Natural killer cell (primary cell): ENCODE measurements around the gene ARHGAP44. TPM values are rescaled to one million over a fixed set of nuclear protein-coding genes. Genes with fewer than 3 reads are reported as not detected.

ENCODE experiments used
- ATAC-seq, 3 donors: fragments of 150-1000 bp in 2 of 3; fragments of 200-7000 bp in 1 of 3; cut with Tn5 transposase; 1 replicate in 1 of 3; 2 replicates in 2 of 3; pipeline ENCODE4 v1.10.0; 2021; ENCODE audit warnings: mild to moderate bottlenecking in 2 of 3, moderate library complexity in 2 of 3
- DNase-seq, 2 donors: peaks; one replicate each; pipeline versions ENCODE4 v3.0.0 to v3.0.0-alpha.2; 2013 to 2021; ENCODE audit warnings: mixed read lengths in 1 of 2
- H3K27ac ChIP-seq: one replicate; pipeline ENCODE4 v1.5.1; 2013; ENCODE audit warnings: mild to moderate bottlenecking, low read length
- H3K27me3 ChIP-seq: one replicate; pipeline ENCODE4 v1.6.1; 2013; ENCODE audit warnings: low read length; ENCODE audit not compliant: control insufficient read depth, insufficient read depth
- H3K36me3 ChIP-seq: one replicate; pipeline ENCODE4 v1.6.1; 2013; ENCODE audit warnings: low read length; ENCODE audit not compliant: control insufficient read depth, insufficient read depth
- H3K4me1 ChIP-seq: one replicate; pipeline ENCODE4 v1.6.1; 2013; ENCODE audit warnings: low read length; ENCODE audit not compliant: control insufficient read depth, insufficient read depth
- H3K4me3 ChIP-seq: one replicate; pipeline ENCODE4 v1.5.1; 2013; ENCODE audit warnings: low read length
- H3K9me3 ChIP-seq: one replicate; pipeline ENCODE4 v1.6.1; 2013; ENCODE audit warnings: low read length; ENCODE audit not compliant: control insufficient read depth, insufficient read depth
- H3K27ac Mint-ChIP-seq, 2 donors: one replicate each; pipeline ENCODE4 v1.8.0; 2022; ENCODE audit warnings: mild to moderate bottlenecking in 2 of 2, mixed read lengths in 2 of 2, moderate library complexity in 1 of 2
- H3K27me3 Mint-ChIP-seq, 2 donors: one replicate each; pipeline ENCODE4 v1.8.0; 2022; ENCODE audit warnings: low read depth in 2 of 2, mixed read lengths in 2 of 2
- H3K36me3 Mint-ChIP-seq: one replicate; pipeline ENCODE4 v1.8.0; 2022; ENCODE audit warnings: mixed read lengths
- H3K4me1 Mint-ChIP-seq, 2 donors: one replicate each; pipeline ENCODE4 v1.8.0; 2022; ENCODE audit warnings: mixed read lengths in 2 of 2
- H3K4me3 Mint-ChIP-seq: one replicate; pipeline ENCODE4 v1.8.0; 2022; ENCODE audit warnings: mild to moderate bottlenecking, moderate library complexity, mixed read lengths
- H3K9me3 Mint-ChIP-seq, 2 donors: one replicate each; pipeline ENCODE4 v1.8.0; 2022; ENCODE audit warnings: mixed read lengths in 2 of 2
- CTCF ChIP-seq: fragments of 200-600 bp; IDR thresholded peaks from one replicate; pipeline ENCODE4 v1.8.0; 2022; ENCODE audit warnings: antibody characterized with exemption
- WGBS: methylation state at CpG from one replicate; pipeline ENCODE4 v1.1.7; 2013; ENCODE audit warnings: missing lambda C conversion rate; ENCODE audit not compliant: insufficient coverage; 5-methylcytosine and 5-hydroxymethylcytosine counted together
- intact Hi-C: fragments of 100-400 bp; cut with micrococcal nuclease; formaldehyde crosslinking; loops from one replicate; pipeline ENCODE4 v1.14.2; 2022
- total RNA-seq, 4 donors: library from RNA; stranded (reverse); fragments of 120-200 nt in 1 of 4; gene quantifications; one replicate each; pipeline versions ENCODE4 v1.2.3 to v1.2.4, GENCODE V29; 2013 to 2022

Gene ARHGAP44
- total RNA-seq, 3 donors from 2014 or later (not counting 1 experiment from before 2014, with no cell fraction given): not detected

- H3K4me3 ChIP-seq: no peak overlapping the region
- H3K27ac Mint-ChIP-seq: no peak overlapping the region
- no peak for TF ChIP-seq CTCF
- H3K4me1 Mint-ChIP-seq: no peaks in the 10 kb centered on the region
- H3K9me3 ChIP-seq: no peaks in the 10 kb centered on the region
- H3K4me1 ChIP-seq: no peaks in the 10 kb centered on the region
- no peak for DNase-seq
- H3K27me3 ChIP-seq: no peaks in the 10 kb centered on the region
- H3K4me3 Mint-ChIP-seq: no peak overlapping the region
- no peaks in the 10 kb centered on the region for H3K27me3 Mint-ChIP-seq
- 88% methylated on average over 2 of the region's 4 CpGs for WGBS
- H3K27ac ChIP-seq: no peak overlapping the region
- intact Hi-C loops: no loop called here
- peaks cover 0 to 8% of the 10 kb centered on the region in 2 donors for H3K9me3 Mint-ChIP-seq
- H3K36me3 Mint-ChIP-seq: no peaks in the 10 kb centered on the region
- ATAC-seq: no peak
- H3K36me3 ChIP-seq: no peaks in the 10 kb centered on the region
These were observed 32.2 kb downstream of the ARHGAP44 start for GRCh38 chr17:12821376-12821940.

GRCh38 chr17:12826431-12826830 is 37.1 kb downstream of the ARHGAP44 start:
- Mint-ChIP-seq H3K36me3 (no peaks in the 10 kb centered on the region), H3K9me3 (peaks cover 9 to 13% of the 10 kb centered on the region in 2 donors), H3K27ac (no peak overlapping the region), H3K27me3 (no peaks in the 10 kb centered on the region), H3K4me3 (no peak overlapping the region), H3K4me1 (no peaks in the 10 kb centered on the region)
- no peaks in the 10 kb centered on the region for H3K36me3 ChIP-seq
- no peak overlapping the region for H3K4me3 ChIP-seq
- no peak for ATAC-seq
- intact Hi-C loops: no loop called here
- TF ChIP-seq CTCF: no peak
- no peak for DNase-seq
- peaks cover 5% of the 10 kb centered on the region for H3K9me3 ChIP-seq
- no peak overlapping the region for H3K27ac ChIP-seq
- no peaks in the 10 kb centered on the region for H3K4me1 ChIP-seq
- 80% methylated on average over 1 of the region's 1 CpG for WGBS
- no peaks in the 10 kb centered on the region for H3K27me3 ChIP-seq

- no peak overlapping the region for H3K4me3 ChIP-seq
- WGBS: no CpG with 5 or more reads among the region's 3 CpGs
- Mint-ChIP-seq H3K4me3 (no peak overlapping the region), H3K27ac (no peak overlapping the region), H3K27me3 (no peaks in the 10 kb centered on the region), H3K9me3 (peaks cover 21 to 29% of the 10 kb centered on the region in 2 donors), H3K36me3 (no peaks in the 10 kb centered on the region), H3K4me1 (no peaks in the 10 kb centered on the region)
- no peak for TF ChIP-seq CTCF
- H3K27me3 ChIP-seq: no peaks in the 10 kb centered on the region
- H3K36me3 ChIP-seq: no peaks in the 10 kb centered on the region
- peaks cover 11% of the 10 kb centered on the region for H3K9me3 ChIP-seq
- no peak for DNase-seq
- ATAC-seq: no peak
- H3K4me1 ChIP-seq: no peaks in the 10 kb centered on the region
- intact Hi-C loops: no loop called here
- no peak overlapping the region for H3K27ac ChIP-seq
These were observed 41.5 kb downstream of the ARHGAP44 start for GRCh38 chr17:12830777-12831247.

GRCh38 chr17:12831839-12832238 is 42.5 kb downstream of the ARHGAP44 start:
- Histone ChIP-seq H3K9me3 (peaks cover 11% of the 10 kb centered on the region), H3K4me3 (no peak overlapping the region), H3K4me1 (no peaks in the 10 kb centered on the region), H3K27me3 (no peaks in the 10 kb centered on the region), H3K27ac (no peak overlapping the region), H3K36me3 (no peaks in the 10 kb centered on the region)
- no peaks in the 10 kb centered on the region for H3K36me3 Mint-ChIP-seq
- DNase-seq (no peak), ATAC-seq (no peak)
- 86% methylated on average over 1 of the region's 1 CpG for WGBS
- no peak overlapping the region for H3K4me3 Mint-ChIP-seq
- TF ChIP-seq CTCF: no peak
- H3K27me3 Mint-ChIP-seq: no peaks in the 10 kb centered on the region
- peaks cover 20 to 26% of the 10 kb centered on the region in 2 donors for H3K9me3 Mint-ChIP-seq
- H3K27ac Mint-ChIP-seq: no peak overlapping the region
- H3K4me1 Mint-ChIP-seq: no peaks in the 10 kb centered on the region
- intact Hi-C loops: no loop called here
